ENCODE results near the gene FAM81B.
"Not testable (repeated sequence)": the region's sequence is repeated elsewhere in the genome, so short reads cannot be mapped to it uniquely, and the experiment has no call there.

The FAM81B gene

DNA sequence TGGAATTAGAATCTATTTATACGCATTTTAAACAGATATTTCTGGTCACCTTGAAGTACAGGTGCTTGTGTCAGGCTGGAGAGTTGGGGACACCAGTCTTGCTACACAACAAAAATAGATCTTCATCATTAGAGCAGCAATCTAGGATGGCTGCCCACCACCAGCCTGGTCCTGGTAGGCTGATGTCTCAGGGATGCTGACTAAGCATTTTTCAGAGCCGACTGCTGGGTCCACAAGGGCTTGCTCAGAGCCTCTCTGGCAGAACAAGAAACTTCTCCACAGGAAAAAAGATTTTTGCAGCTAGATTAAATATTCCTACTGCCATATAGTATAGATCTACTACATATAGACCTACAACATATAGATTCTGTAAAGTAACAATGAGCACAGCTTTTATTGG, 12.0 kb upstream of the FAM81B start:
- Histone ChIP-seq H3K4me1 (ENCODE audit: control insufficient read depth, insufficient read depth, low read length) (no peaks in the 10 kb centered on the region), H3K27ac (ENCODE audit: low read depth, low read length) (no peak overlapping the region), H3K27me3 (ENCODE audit: control insufficient read depth, insufficient read depth, low read length) (no peaks in the 10 kb centered on the region), H3K36me3 (ENCODE audit: control insufficient read depth, insufficient read depth, low read length) (no peaks in the 10 kb centered on the region), H3K9ac (ENCODE audit: low read length) (no peak overlapping the region), H3K4me3 (ENCODE audit: low read length) (no peak overlapping the region)

DNA sequence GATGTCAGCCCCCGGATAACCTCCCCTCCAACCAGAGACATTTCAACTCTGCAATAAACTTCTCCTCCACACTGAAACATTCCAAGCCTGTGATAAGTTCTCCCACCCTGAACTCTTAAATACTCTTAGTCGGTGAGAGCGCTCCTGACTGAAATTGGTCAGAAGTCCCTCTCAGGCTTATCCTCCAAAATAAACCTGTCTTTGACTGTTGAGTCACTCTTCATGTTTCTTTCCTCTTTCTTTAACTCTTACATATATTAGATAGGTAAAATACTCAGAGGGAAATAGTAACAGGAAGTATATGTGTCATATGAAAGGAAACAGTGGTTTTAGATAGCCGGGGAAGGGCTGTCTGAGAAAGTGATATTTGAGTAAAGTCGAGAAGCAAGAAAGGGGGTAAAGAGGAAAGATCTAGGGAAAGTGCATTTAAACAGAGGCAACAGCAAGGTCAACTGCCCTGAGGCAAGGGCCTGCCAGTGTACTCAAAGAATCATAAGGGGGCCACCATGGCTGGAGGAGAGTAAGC, 11.0 kb upstream of the FAM81B start:
- H3K4me3 ChIP-seq (ENCODE audit: low read length), result no peak overlapping the region
- no peaks in the 10 kb centered on the region for H3K4me1 ChIP-seq (ENCODE audit: control insufficient read depth, insufficient read depth, low read length)
- no peaks in the 10 kb centered on the region for H3K36me3 ChIP-seq (ENCODE audit: control insufficient read depth, insufficient read depth, low read length)
- no peak overlapping the region for H3K9ac ChIP-seq (ENCODE audit: low read length)
- no peak overlapping the region for H3K27ac ChIP-seq (ENCODE audit: low read depth, low read length)
- no peaks in the 10 kb centered on the region for H3K27me3 ChIP-seq (ENCODE audit: control insufficient read depth, insufficient read depth, low read length)

DNA sequence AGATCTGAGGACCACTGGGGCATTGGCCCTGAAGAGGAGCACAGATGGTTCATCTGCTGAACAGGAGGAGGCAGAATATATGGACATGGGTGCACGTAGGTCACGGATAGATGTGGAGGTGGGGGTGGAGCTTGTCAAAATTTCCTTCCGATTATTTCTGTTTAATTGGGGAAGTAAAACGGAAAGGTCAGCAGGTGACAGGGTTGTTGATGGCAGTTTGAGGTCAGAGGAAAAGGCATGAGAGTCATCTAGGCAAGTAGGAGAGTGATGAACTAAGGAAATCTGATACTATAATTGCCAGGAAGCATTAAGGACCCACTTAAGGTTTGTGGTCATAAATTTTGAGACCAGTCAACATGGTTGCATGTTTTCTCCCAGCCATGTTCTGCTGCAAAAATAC, 8.4 kb upstream of the FAM81B start:
- H3K4me3 ChIP-seq (ENCODE audit: low read length), result no peak overlapping the region

DNA sequence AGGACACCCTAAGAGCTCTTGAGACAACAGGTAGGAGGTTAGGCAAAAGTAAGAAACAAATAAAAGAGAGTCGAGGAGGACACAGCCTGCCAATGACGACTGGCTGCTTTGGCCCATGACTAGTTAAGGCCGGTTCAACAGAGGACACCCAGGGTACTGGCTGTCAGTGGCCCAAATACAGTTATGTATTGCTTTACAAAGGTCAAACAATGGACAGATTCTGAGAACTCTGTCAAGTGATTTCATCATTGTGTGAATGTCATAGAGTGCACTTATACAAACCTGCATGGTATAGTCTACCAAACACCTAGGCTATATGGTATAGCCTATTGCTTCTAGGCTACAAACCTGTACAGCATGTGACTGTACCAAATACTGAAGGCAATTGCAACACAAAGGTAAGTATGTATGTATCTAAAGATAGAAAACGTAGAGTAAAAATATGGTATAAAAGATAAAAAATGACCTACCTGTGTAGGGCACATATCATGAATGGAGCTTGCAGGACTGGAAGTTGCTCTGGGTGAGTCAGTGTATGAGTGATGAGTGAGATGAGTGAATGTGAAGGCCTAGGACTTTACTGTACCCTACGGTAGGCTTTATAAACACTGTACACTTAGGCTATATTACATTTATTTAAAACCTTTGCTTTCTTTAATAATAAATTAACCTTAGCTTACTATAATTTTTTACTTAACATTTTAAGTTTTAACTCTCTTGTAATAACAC, 6.5 kb upstream of the FAM81B start:
- H3K27ac ChIP-seq (ENCODE audit: low read depth, low read length), result no peak overlapping the region
- H3K4me1 ChIP-seq (ENCODE audit: control insufficient read depth, insufficient read depth, low read length), result no peaks in the 10 kb centered on the region
- no peaks in the 10 kb centered on the region for H3K27me3 ChIP-seq (ENCODE audit: control insufficient read depth, insufficient read depth, low read length)
- no peaks in the 10 kb centered on the region for H3K36me3 ChIP-seq (ENCODE audit: control insufficient read depth, insufficient read depth, low read length)
- H3K4me3 ChIP-seq (ENCODE audit: low read length), result no peak overlapping the region
- H3K9ac ChIP-seq (ENCODE audit: low read length), result no peak overlapping the region

More for the DNA sequence above, 8.4 kb upstream of the FAM81B start:
- H3K36me3 ChIP-seq (ENCODE audit: control insufficient read depth, insufficient read depth, low read length), result no peaks in the 10 kb centered on the region
- no peak overlapping the region for H3K27ac ChIP-seq (ENCODE audit: low read depth, low read length)
- H3K27me3 ChIP-seq (ENCODE audit: control insufficient read depth, insufficient read depth, low read length), result no peaks in the 10 kb centered on the region
- H3K9ac ChIP-seq (ENCODE audit: low read length), result no peak overlapping the region
- H3K4me1 ChIP-seq (ENCODE audit: control insufficient read depth, insufficient read depth, low read length), result no peaks in the 10 kb centered on the region

DNA sequence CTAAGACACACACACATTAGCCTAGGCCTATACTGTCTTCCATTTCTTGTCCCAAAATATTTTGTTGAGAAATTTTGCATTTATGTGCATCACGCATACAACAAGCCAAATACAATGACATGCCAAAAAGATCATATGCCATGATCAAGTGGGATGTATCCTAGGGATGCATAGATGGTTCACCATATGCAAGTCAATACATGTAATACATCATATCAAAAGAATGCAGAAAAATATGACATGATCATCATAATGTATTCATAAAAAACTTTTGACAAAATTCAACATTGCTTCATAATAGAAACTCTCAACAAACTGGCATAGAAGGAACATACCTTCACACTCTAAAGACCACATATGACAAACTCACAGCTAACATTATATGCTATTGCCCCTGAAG, 5.8 kb upstream of the FAM81B start:
- H3K27ac ChIP-seq (ENCODE audit: low read depth, low read length), result no peak overlapping the region
- H3K27me3 ChIP-seq (ENCODE audit: control insufficient read depth, insufficient read depth, low read length), result no peaks in the 10 kb centered on the region
- no peaks in the 10 kb centered on the region for H3K36me3 ChIP-seq (ENCODE audit: control insufficient read depth, insufficient read depth, low read length)
- H3K9ac ChIP-seq (ENCODE audit: low read length), result no peak overlapping the region
- H3K4me1 ChIP-seq (ENCODE audit: control insufficient read depth, insufficient read depth, low read length), result no peaks in the 10 kb centered on the region
- no peak overlapping the region for H3K4me3 ChIP-seq (ENCODE audit: low read length)

DNA sequence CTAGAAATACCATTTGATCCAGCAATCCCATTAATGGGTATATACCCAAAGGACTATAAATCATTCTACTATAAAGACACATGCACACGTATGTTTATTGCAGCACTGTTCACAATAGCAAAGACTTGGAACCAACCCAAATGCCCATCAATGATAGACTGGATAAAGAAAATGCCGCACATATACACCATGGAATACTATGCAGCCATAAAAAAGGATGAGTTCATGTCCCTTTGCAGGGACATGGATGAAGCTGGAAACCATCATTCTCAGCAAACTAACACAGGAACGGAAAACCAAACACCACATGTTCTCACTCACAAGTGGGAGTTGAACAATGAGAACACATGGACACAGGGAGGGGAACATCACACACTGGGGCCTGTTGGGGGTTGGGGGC, 799 bp downstream of the FAM81B start:
- not testable (repeated sequence) for H3K9ac ChIP-seq (ENCODE audit: low read length); H3K27me3 ChIP-seq (ENCODE audit: control insufficient read depth, insufficient read depth, low read length)

DNA sequence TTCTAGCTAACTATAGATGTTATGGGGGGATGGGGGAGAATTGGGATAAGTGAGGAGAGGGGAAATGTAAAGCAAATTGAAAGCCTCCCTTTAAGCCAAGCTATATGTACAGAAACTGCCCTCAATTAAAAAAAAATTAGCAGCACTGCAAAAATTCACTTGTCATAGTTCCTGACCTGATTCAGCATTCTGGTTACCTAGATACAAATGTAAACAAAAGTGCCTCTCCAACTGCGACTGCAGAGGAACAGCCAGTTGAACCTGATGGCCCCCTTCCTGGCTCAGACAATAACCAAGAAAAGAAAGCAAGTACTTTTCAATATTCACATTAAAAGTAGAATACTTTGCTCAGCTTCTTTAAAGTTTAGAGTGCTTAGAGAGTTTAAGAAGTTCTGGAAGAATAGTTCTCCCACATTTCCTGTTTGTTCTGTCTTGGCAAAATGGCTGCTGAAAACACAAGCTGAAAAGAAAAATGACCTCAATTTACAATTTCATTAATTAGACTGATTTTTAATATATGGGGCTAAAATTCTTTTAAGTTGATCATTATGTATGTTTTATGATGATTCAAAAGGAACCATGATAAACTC, 1.5 kb downstream of the FAM81B start:
- Histone ChIP-seq H3K4me3 (ENCODE audit: low read length) (no peak overlapping the region), H3K4me1 (ENCODE audit: control insufficient read depth, insufficient read depth, low read length) (no peaks in the 10 kb centered on the region), H3K27ac (ENCODE audit: low read depth, low read length) (no peak overlapping the region), H3K9ac (ENCODE audit: low read length) (no peak overlapping the region), H3K36me3 (ENCODE audit: control insufficient read depth, insufficient read depth, low read length) (no peaks in the 10 kb centered on the region), H3K27me3 (ENCODE audit: control insufficient read depth, insufficient read depth, low read length) (no peaks in the 10 kb centered on the region)

More for the DNA sequence above, 799 bp downstream of the FAM81B start:
- not testable (repeated sequence) for H3K4me3 ChIP-seq (ENCODE audit: low read length); H3K27ac ChIP-seq (ENCODE audit: low read depth, low read length); H3K4me1 ChIP-seq (ENCODE audit: control insufficient read depth, insufficient read depth, low read length); H3K36me3 ChIP-seq (ENCODE audit: control insufficient read depth, insufficient read depth, low read length)

DNA sequence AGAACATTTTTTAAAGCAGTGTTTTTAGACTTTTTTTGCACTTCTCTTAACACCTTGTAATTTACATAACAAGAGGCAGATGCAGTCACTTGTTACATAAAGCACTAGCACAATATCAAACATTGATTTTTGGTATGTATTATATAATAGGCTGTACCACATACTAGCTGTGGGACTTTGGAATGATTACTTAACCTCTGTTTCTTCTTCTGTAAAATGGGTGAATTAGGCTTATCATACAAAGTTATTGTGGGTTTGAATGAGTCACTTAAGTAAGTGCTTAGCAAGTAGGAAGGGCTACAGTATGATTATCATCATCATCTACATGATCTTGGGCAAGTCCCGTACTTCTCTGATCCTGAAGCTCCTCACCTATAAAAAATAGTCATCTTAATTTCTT, 2.1 kb downstream of the FAM81B start:
- no peaks in the 10 kb centered on the region for H3K27me3 ChIP-seq (ENCODE audit: control insufficient read depth, insufficient read depth, low read length)
- no peak overlapping the region for H3K4me3 ChIP-seq (ENCODE audit: low read length)

DNA sequence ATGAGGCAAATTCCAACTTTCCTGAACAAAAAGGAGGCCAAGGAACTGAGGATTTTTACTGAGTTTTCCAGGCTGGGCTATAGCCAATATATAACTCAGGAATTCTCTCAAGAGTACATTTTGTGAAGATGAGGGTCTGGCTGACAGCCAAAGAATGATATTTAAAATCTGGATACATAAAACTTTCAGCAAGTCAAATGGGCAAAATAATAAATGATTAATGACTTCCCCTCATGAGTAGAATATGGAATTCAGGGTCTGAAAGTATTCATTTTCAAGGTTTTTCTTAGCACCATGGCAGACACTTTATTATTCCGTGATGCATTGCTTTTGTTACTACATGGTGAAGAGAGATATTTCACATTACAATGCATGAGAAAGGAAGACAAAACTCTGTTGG, 7.8 kb downstream of the FAM81B start:
- H3K27ac ChIP-seq (ENCODE audit: low read depth, low read length), result no peak overlapping the region
- H3K27me3 ChIP-seq (ENCODE audit: control insufficient read depth, insufficient read depth, low read length), result no peaks in the 10 kb centered on the region
- no peaks in the 10 kb centered on the region for H3K36me3 ChIP-seq (ENCODE audit: control insufficient read depth, insufficient read depth, low read length)
- H3K4me1 ChIP-seq (ENCODE audit: control insufficient read depth, insufficient read depth, low read length), result no peaks in the 10 kb centered on the region
- H3K9ac ChIP-seq (ENCODE audit: low read length), result no peak overlapping the region
- H3K4me3 ChIP-seq (ENCODE audit: low read length), result no peak overlapping the region

More for the DNA sequence above, 2.1 kb downstream of the FAM81B start:
- H3K27ac ChIP-seq (ENCODE audit: low read depth, low read length), result no peak overlapping the region
- no peaks in the 10 kb centered on the region for H3K4me1 ChIP-seq (ENCODE audit: control insufficient read depth, insufficient read depth, low read length)
- H3K36me3 ChIP-seq (ENCODE audit: control insufficient read depth, insufficient read depth, low read length), result no peaks in the 10 kb centered on the region
- H3K9ac ChIP-seq (ENCODE audit: low read length), result no peak overlapping the region

DNA sequence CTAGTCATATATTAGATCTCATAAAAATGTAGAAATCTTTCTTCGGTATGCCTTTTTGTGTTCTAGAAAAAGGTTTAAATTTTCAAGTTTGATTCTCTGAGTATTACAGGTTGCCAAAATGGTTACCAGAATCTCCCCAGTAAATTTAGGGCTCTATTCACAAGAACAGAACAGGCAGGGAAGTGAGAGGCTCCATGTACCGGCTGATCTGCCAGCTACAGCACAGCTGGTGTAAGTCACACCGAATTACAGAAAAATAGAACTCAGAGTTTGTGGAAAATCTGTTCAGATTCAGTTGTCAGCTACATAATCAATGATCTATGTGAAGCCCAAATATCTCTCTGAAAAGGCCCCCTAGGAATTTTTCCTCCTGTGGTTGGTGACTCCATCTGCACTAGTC, 10.5 kb downstream of the FAM81B start:
- Histone ChIP-seq H3K36me3 (ENCODE audit: control insufficient read depth, insufficient read depth, low read length) (no peaks in the 10 kb centered on the region), H3K27ac (ENCODE audit: low read depth, low read length) (no peak overlapping the region), H3K4me1 (ENCODE audit: control insufficient read depth, insufficient read depth, low read length) (no peaks in the 10 kb centered on the region), H3K4me3 (ENCODE audit: low read length) (no peak overlapping the region), H3K27me3 (ENCODE audit: control insufficient read depth, insufficient read depth, low read length) (no peaks in the 10 kb centered on the region), H3K9ac (ENCODE audit: low read length) (no peak overlapping the region)

DNA sequence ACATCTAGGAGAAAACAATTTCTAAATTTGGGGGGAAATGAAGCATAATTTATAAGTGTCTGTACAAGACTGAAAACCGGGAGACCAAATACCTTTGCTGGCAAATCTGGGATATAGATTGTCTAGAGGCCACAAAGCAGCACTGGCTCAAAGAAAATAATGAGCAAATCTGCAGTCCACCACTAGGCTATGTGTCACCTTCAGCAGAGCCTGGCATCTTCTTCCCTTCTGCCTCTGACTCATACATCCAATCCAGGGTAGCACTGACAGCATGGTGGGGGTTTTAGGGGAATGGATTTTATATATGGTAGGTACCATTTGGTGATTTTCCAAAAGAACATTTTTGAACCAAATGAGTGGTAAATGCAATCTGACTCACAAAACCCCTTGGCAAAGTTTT, 12.8 kb downstream of the FAM81B start:
- Histone ChIP-seq H3K4me3 (ENCODE audit: low read length) (no peak overlapping the region), H3K4me1 (ENCODE audit: control insufficient read depth, insufficient read depth, low read length) (no peaks in the 10 kb centered on the region), H3K9ac (ENCODE audit: low read length) (no peak overlapping the region), H3K36me3 (ENCODE audit: control insufficient read depth, insufficient read depth, low read length) (no peaks in the 10 kb centered on the region), H3K27ac (ENCODE audit: low read depth, low read length) (no peak overlapping the region), H3K27me3 (ENCODE audit: control insufficient read depth, insufficient read depth, low read length) (no peaks in the 10 kb centered on the region)

DNA sequence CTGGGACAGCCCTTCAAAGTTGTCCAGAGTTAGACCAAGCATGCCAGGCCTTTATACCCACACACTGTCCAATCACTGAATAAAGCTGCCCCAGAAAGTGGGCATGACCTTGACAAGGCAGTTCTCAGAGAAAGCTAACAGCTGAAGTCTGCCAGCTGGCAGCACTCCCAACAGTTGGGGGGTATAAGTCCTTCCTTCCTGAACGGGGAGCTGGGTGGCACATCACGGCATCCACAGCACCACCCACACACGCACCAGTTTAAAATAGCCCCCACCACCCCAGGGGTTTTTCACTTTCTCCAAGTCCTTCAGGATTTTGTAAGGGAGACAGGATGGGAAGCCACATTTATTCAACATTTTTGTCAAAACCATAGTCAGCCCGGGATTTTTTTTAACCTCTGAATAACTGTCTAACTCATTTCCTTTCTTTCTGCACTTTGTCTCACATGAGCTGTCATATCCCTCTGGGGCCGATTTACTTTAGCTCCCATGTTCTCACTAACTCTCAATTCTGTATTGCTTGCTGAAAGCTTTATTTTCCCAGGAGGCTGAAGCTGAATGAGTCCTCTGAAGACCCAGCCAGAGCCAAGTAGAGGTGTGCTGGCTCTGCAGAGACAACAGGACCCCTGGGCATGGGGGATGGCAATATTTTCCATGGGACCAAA, 15.4 kb downstream of the FAM81B start:
- H3K27ac ChIP-seq (ENCODE audit: low read depth, low read length), result no peak overlapping the region
- no peak overlapping the region for H3K9ac ChIP-seq (ENCODE audit: low read length)
- no peaks in the 10 kb centered on the region for H3K27me3 ChIP-seq (ENCODE audit: control insufficient read depth, insufficient read depth, low read length)
- H3K4me1 ChIP-seq (ENCODE audit: control insufficient read depth, insufficient read depth, low read length), result no peaks in the 10 kb centered on the region
- no peaks in the 10 kb centered on the region for H3K36me3 ChIP-seq (ENCODE audit: control insufficient read depth, insufficient read depth, low read length)
- no peak overlapping the region for H3K4me3 ChIP-seq (ENCODE audit: low read length)

Data from rectal smooth muscle tissue (tissue), 1 donor.